T-helper 22 cell (primary cell): ENCODE data around the gene ITSN1.

Experiments
- DNase-seq: peaks from one replicate; pipeline ENCODE4 v3.0.0-alpha.2; 2020; ENCODE audit warnings: low read depth

The ITSN1 gene

DNA sequence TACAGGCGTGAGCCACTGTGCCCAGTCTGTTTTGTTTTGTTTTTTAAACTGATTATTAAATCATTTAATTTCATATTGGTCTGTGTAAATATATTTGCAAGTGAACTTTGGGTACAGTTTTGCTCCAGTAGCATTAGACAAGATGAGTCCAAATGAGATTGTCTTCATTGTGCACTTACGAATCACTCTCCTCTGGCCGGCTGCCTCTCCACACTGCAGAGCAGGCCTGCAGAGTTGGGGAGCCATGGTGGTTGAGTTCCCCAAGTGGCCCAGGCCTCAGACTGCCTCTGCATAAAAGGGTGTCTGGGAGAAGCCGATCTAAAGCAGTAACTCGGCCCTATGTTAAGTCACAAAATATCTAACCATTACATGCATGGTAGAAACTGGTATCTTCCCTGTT lies 198.5 kb downstream of the ITSN1 start:
- DNase-seq, result no peak

- no peak for DNase-seq
Measured at GRCh38 chr21:33841561-33841960, 199.3 kb downstream of the ITSN1 start.

DNA sequence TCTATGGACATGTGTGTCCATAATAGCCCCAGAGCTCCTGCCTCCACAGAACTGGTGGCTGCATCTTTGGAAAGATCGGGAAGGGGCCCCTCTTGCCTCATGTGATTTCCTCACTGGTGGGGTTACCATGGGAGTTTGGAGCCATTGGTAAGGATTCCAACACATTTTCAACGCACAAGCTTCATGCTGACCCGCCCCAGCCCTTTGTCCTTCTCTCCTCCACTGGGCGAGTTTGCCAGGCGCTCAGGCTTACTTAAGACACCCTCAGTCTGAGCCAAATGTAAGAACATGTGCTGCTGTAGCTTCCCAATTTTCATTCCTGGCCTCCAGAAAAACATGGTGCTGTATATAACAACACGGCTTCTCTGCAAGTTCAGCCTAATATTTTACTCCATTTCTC lies 200.9 kb downstream of the ITSN1 start:
- no peak for DNase-seq

DNA sequence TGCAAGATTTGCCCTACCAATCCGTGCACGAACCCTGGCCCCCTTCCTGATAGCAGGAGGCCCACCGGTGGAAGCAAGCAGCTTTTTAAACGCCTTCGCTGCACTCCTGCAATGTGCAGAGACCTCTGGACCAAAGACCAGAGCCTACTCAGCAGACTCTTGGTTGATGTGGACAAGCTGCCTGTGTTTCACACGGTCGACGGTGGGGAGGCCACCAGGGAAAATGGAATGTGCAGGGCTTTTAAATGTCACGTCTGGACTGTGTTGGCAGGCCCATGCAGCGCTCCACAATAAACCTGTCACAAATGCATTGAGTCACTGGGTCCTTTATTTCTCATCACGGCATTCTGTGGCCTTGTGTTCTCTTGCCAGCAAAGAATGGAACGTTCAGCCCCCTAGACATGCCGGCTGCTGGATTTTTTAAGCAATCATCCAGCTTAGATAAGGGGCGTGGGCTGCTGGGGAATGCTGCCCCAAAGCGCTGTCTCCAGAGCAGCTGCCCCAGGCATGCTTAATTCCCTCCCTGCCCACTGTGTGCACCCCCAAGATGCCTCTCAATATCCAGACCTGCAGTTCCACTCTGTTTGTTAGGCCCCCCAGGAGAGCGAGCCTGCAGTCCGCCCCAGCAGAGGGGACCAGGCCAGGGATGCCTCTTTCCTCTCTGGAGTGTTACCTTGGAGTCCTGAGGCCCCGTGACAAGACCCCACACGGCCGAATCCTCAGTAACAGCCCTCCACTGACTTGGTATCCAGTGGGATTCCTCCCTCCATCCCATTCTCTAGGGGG lies 202.0 kb downstream of the ITSN1 start:
- no peak for DNase-seq

GRCh38 chr21:33844890-33845205 lies 202.5 kb downstream of the ITSN1 start:
- DNase-seq, result no peak

DNA sequence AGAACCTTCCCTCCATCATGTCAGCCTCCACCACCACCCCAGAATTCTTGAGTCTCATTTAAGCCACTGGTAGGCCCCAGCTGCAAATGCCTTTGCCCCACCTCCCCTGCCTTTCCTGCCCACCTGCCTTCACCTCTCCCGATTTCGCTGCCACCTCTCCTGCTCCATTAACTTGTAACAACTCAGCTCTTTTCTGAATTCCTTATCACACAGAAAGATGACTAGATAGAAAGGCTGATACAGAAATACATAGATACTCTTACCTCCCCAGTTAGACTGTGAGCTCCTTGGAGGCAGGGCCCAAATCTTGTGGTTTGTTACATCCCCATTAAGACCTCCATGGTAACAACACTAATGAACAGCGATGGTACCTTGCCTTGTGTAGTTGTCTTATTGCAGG lies 203.8 kb downstream of the ITSN1 start:
- DNase-seq, result no peak

GRCh38 chr21:33847588-33848248 lies 205.4 kb downstream of the ITSN1 start:
- no peak for DNase-seq

GRCh38 chr21:33848249-33848953 lies 206.1 kb downstream of the ITSN1 start:
- DNase-seq, result no peak

GRCh38 chr21:33849834-33850233 lies 207.5 kb downstream of the ITSN1 start:
- no peak for DNase-seq

DNA sequence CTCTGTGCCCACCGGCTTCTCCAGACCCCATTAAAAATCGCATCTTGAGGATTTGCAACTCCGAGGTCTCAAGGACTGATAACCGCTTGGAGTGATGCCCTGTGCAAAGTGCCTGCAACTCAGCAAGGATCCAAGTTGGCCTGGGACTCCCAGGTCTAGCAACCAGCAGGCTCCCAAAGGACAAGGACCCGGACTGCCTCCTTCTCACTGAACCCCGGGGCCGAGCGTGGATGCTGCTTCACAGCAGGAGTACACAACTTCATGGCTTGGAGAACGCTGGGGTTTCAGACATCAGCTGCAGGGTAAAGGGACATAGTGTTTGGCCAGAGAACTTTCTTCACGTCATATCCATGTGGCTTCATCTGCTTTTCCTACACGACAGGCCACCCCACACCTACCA lies 208.1 kb downstream of the ITSN1 start:
- no peak for DNase-seq

DNA sequence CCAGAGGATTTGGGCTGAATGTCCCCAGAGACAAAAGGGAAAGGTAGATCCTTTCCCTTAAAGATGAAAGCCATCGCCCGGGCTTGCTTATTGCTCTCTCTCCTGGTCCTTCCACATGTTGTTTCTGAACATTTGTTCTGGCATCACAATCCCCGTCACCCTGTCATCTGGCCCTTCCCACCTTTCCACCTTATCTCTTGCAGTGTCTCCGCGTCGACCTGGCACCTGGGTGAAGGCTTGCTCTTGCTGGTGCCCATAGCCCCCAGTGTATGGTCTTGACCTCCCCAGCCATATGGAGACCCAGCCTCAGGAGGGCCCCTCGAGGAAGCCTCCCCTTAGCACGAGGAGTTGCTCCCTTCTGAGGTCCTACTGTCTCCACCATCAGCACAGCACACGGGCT lies 208.7 kb downstream of the ITSN1 start:
- no peak for DNase-seq

- no peak for DNase-seq
Measured at GRCh38 chr21:33852485-33852884, 210.2 kb downstream of the ITSN1 start.

DNA sequence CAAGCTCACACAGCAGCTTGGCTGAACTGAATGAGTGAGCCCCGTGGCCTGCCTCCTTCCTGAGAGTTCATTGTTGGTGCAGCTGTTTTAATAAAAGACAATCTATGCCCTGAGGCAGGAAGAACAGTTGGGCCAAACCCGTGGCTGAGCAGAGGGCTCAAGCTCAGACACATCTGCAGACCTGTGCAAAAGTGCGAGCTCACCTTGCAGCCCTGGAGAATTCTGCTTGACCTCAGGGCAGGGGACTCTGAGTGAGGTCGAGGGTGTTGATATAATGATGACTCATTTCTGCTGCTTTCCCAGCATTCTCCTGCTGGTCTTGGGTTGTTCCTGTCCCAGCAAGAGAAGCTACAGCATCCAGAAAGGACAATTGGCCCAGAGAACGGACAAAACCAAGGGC lies 212.3 kb downstream of the ITSN1 start:
- DNase-seq, result no peak

DNA sequence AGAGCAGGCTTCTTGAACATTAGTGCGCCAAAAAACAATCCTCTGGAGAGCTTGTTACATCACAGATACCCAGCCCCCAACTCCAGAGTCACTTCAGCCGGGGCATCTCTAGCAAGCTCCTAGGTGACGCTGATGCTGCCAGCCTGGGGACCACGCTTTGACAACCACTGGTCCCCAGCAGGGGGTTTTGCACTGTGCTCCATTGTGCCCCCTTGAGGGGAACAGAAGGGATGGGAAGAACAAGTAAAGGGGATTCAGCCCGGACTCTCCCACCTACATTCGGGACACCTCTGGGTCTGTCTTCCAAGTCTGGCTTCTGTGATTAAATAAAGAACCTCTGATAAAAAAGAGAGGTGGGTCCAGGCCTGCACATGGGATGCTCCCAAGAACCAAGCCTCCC lies 212.9 kb downstream of the ITSN1 start:
- DNase-seq, result no peak

- DNase-seq, result no peak
Measured at GRCh38 chr21:33856893-33857527, 214.7 kb downstream of the ITSN1 start.

GRCh38 chr21:33857846-33858666 lies 215.8 kb downstream of the ITSN1 start:
- DNase-seq, result no peak

DNA sequence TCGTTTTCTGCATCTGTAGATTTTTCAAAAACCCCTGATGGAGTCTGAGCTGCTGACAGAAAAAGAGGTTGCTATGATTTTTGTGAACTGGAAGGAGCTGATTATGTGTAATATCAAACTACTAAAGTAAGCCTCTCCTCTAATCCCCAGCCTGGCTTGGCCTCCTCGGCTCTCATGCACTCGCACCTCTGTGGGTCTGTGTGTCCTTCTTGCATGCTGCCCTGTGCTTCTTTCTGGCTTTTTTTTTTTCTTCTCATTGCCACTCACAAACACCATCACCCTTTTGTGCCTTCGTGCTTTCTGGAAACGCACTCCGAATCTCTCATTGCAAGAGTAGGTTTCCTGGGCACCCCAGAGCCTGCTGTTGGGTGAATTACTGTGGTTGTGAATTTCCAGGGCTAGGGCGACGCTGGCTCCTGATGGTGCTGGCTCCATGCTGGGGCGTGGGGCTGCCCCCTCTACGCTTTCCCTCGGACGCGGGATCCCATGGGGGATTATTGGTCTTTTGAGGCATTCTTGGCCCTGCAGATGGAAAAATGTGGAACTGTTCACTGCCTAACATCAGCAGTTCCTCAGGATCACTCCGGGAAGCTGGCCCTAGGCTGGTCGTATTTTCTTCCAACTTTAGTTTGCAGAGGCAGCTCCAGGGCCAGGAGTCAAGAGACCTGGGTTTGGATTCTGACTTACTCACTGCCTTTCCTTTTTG lies 216.5 kb downstream of the ITSN1 start:
- DNase-seq, result no peak

- DNase-seq, result no peak
Measured at GRCh38 chr21:33859373-33860102, 217.2 kb downstream of the ITSN1 start.

GRCh38 chr21:33860332-33860879 lies 218.1 kb downstream of the ITSN1 start:
- DNase-seq, result no peak

DNA sequence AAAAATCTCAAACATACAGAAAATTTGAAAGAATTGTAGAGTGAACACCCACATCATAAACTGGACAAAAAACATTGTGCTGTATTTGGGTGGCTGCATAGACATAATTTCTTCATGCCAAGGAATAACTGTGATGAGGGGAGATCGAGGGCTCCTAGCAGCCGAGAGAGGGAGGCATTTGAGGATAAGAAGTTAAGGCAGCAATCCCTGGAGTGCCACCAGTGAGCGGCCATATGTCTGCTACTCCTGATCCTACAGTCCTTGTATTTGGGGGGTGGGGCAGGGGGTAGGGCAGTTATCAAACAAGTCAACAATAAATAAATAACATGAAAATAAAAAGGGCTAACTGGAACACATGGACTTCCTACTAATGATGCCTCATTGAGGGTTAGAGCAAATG lies 218.8 kb downstream of the ITSN1 start:
- DNase-seq, result no peak
